ENCODE measurements around the gene NFAM1.

DNA sequence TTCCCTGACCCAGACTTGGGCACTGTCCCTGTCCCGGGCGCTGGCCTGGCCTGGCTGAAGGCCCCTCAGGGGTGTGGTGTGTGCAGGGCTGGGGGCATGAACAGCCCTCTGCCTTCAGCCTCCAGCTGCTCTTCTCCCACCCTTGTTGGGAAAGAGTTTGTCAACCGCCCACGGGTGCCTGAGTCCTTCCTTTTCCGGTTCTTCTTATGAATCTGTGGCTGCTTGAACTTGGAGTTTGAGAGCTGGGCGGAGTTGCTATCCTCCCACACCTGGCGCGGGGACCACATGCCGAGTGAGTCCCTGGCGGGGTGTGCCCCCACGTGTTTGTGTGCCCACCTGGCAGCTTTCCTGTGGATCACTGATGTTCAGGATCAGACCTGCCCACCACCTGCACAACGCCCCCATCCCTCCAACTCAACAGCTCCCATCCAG lies 13.4 kb downstream of the NFAM1 start:
- TF ChIP-seq FOSL2 (IDR thresholded peaks at IDR 0.05; ENCODE audit: borderline replicate concordance, low read depth) (no peak), CTCF (IDR thresholded peaks at IDR 0.05) (no peak), REST (IDR thresholded peaks at IDR 0.05; ENCODE audit: low read depth, low read length) (no peak), MXI1 (IDR thresholded peaks at IDR 0.05; ENCODE audit: low read depth, low read length) (no peak), EZH2phosphoT487 (IDR thresholded peaks at IDR 0.05; ENCODE audit: borderline replicate concordance, low read depth) (no peak), CHD2 (IDR thresholded peaks at IDR 0.05; ENCODE audit: low read length, partially characterized antibody) (no peak), RAD21 (IDR thresholded peaks at IDR 0.05; ENCODE audit: low read length) (no peak), FOXJ3 (CRISPR knock-in tag; IDR thresholded peaks at IDR 0.05) (no peak), TAF1 (IDR thresholded peaks at IDR 0.05; ENCODE audit: borderline replicate concordance, low read depth, low read length) (no peak)
- TF ChIP-seq, protein P1, sequence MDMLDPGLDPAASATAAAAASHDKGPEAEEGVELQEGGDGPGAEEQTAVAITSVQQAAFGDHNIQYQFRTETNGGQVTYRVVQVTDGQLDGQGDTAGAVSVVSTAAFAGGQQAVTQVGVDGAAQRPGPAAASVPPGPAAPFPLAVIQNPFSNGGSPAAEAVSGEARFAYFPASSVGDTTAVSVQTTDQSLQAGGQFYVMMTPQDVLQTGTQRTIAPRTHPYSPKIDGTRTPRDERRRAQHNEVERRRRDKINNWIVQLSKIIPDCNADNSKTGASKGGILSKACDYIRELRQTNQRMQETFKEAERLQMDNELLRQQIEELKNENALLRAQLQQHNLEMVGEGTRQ (IDR thresholded peaks at IDR 0.05; ENCODE audit: borderline replicate concordance, low read depth, low read length) = no peak

Measured in SK-N-SH (cell line).